Activated T-cell treated with anti-CD3 and anti-CD28 coated beads for 24 hours (primary cell): Measurements from ENCODE around the gene GMNN.
"Not testable (repeated sequence)": the region's sequence is repeated elsewhere in the genome, so short reads cannot be mapped to it uniquely, and the experiment has no call there.

Source experiments
- DNase-seq: peaks from one replicate; pipeline ENCODE4 v3.0.0-alpha.2; 2020; ENCODE audit warnings: low read depth

The GMNN gene

DNA sequence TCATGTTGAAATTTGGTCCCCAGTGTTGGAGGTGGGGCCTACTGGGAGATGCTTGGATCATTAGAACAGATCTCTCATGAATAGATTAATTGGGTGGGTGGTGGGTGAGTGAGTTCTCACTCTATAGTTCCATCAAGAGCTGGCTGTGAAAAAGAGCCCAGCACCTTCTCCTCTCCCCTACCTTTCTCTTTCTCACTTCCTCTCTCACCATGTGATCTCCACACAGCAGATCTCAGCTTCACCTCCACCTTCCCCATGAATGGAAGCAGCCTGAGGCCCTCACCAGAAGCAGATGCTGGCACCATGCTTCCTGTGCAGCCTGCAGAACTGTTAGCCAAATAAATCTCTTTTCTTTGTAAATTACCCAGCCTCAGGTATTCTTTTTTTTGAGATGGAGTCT lies 12.9 kb upstream of the GMNN start:
- no peak for DNase-seq

DNA sequence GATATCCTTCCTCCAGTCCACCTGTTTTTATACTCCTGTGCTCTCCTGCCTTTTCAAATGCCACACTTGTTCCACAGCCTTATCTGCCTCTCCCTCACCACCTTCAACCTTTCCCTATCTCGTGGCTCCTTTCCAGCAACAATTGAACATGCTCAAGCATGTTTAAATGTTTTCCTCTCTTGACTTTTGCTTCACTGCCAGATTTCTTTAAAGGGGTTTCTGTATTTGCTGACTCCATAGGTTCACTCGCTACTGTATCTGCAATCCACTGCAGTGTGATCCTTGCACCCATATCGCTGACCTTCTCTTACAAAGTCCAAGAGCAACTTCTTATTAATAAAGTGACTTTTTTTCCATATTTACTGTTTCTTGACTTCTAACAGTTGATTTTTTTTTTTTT lies 11.2 kb upstream of the GMNN start:
- no peak for DNase-seq

DNA sequence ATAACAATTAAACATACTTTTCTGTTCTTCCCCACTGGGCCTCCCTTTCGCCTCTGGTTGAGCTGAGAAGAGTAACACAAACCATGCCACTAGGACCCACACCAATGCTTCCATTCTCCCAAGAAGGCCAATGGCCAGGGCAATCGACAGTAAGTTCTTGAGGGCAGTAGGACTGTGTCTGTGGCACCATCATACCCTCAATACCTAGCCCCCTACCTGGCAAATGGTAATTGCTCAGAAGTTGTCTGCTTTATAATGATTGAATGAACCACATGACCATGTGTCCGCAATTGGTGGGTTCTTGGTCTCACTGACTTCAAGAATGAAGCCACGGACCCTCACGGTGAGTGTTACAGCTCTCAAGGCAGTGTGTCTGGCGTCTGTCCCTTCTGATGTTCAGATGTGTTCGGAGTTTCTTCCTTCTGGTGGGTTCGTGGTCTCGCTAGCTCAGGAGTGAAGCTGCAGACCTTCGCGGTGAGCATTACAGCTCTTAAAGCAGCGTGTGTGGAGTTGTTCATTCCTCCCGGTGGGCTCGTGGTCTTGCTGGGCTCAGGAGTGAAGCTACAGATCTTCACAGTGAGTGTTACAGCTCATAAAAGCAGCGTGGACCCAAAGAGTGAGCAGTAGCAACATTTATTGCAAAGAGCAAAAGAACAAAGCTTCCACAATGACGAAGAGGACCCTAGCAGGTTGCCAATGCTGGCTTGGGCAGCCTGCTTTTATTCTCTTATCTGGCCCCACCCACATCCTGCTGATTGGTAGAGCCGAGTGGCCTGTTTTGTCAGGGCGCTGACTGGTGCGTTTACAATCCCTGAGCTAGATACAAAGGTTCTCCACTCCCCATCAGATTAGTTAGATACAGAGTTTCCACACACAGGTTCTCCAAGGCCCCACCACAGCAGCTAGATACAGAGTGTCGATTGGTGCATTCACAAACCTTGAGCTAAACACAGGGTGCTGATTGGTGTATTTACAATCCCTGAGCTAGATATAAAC lies 9.6 kb upstream of the GMNN start:
- not testable (repeated sequence) for DNase-seq

DNA sequence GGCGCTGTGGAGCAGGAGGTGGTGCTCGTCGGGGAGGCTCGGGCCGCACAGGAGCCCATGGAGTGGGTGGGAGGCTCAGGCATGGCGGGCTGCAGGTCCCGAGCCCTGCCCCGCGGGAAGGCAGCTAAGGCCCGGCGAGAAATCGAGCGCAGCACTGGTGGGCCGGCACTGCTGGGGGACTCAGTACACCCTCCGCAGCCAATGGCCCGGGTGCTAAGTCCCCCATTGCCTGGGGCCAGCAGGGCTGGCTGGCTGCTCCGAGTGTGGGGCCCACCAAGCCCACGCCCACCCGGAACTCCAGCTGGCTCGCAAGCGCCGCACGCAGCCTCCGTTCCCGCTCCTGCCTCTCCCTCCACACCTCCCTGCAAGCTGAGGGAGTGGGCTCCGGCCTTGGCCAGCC lies 8.8 kb upstream of the GMNN start:
- DNase-seq = not testable (repeated sequence)

DNA sequence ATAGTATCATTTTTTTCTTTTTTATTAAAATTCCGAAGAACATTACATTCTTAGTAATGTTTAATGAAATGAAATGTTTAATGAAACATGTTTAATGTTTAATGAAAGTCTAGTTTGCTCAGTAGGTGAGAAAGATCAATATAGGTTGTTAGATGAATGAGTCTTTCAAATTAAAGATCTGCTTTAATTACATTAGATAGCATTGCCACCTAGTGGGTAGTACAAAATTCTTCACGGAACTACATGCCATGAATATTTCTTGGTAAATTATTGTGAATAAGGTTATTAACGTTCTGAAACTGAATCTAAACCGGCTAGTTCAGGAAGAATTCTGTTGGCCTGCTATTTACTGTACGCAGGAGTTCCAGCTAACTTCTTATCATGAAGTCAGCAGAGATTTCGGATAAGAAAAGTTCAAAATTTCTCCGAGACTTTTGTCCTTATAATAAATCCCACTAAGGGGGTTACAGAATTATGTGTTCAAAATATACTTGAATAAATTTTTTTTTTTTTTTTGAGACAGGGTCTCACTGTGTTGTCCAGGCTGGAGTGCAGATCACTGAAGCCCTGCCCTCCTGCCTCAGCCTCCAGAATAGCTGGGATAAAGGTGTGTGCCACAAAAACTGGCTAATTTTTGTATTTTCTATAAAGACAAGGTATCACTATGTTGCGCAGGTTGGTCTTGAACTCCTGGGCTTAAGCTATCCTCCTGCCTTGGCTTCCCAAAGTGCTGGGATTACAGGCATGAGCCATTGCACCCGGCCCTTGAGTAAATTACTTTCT lies 7.9 kb upstream of the GMNN start:
- DNase-seq = no peak

DNA sequence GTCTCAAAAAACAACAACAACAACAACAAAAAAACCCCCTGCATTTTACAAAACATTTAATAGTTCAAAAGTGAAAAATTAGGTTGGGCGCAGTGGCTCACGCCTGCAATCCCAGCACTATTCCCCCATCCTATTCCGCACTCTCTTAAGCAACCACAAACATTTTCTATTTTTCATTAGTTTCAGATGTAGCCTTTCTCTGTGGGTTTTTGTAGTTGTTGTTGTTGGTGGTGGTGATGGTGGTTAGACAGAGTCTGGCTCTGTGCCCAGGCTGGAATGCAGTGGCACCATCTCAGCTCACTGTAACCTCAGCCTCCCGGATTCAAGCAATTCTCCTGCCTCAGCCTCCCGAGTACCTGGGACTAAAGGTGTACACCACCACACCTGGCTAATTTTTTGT lies 6.4 kb upstream of the GMNN start:
- no peak for DNase-seq

DNA sequence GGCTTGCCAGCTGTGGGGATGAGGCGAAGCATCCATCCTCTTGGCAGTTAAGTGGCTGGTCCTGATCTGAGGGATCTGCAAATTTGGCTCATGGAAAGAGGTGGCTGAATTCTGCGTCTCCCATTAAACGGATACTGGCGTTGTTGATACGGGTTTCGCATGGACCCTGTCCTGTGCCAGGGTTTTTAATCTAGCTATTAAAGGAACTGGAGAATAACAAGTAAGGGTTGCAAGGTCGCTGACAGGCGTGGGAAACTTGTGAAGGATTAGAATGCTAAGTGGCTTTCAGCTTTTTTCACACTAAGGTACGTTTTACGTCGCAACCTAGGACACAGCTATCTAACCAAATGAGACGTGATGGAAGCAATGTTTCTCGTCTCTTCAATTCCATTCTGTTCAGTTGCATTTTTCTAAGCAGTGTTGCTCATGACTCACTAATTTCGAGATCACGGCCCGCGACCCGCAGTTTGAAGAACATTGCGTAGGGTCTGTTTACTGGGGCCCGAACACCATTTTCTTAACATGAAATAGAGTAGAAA lies 852 bp downstream of the GMNN start:
- no peak for DNase-seq

DNA sequence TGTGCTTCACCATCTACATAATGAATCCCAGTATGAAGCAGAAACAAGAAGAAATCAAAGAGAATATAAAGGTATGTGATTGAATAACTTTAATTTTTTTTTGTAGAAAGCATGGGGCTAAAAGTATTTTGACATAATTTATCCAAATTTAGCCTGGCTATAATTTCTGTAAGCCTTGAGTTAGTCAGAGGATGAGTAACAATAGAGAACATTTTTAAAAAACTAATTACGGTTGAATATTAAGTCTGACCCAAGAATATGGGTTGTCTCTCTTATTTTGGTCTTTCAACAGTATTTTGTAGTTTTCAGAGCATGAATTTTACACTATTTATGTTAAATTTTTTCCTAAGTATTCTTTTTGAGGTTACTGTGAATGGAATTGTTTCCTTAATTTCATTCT lies 2.5 kb downstream of the GMNN start:
- DNase-seq = no peak

DNA sequence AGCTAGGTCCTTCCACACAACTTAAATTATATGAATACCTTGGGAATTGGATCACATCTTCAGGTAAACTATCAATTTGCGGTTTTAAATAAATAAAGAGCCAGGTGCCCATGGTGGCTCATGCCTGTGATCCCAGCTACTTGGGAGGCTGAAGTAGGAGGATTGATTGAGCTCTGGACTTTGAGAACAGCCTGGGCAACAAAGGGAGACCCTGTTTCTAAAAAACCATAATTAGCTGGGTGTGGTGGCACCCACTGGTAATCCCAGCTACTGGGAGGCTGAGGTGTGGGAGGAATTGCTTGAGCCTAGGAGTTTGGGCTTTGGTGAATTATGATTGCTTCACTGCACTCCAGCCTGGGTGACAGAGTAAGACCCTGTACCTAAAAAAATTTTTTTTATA lies 3.4 kb downstream of the GMNN start:
- DNase-seq = no peak

DNA sequence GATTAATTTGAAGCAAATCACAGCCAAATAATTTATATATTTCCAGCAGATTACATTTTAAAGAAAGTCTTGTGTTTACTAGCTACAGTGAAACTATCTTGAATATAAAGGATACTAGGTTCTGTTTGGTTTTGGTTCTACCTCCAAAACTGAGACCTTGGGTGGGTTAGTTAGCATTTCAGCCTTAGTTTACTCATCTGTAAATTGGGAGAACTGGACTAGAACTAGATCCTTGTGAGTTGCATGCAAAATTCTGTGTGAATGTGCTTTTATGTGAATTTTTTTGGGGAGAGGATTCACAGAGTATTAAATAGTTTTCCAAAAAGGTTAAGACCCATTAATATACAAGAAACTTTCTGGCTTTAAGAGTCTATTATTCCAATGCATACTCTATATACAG lies 4.1 kb downstream of the GMNN start:
- DNase-seq = no peak

DNA sequence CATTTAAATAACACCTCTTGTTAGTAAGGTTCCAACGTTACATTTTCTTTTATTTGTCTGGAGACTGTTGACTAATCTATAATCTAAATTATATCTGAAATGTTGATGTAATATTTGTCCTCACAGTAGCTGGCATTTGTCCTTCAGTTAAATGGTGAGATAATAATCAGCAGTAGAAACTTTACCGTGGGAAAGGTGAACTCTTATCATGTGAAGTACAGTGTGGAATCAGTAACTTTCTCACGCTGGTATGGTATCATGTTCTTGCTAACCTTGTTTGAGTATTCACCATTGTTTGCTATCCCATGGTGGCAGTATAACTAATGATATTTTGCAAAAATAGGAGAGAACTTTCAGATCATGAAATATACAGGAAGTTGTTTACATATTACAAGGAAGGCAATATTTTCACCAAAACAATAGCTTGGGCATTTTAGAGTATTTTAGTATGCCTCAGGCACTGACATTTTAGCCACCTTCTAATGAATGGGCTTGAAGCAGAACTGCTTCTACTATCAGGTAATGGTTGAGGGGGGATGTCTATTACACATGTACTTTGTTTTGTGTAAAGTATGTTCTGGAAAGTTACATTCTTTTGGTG lies 4.8 kb downstream of the GMNN start:
- DNase-seq = no peak

DNA sequence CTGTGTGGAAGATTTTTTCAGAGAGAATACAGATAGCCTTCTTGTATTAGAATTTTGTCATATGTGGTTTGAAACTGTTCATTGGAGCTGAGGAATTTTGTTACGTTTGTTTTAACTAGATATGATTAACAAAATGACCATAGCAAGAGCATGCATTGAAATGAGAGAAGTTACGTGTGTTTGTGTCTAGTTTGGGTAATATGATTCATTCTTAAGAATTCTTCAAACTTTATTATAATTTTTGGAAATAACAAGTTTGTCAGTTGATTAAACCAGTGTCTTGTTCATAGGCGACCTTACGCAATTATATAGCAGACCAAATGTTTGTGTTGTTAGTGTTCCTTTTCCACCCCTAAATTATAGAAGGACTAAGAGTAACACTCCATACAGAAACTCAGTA lies 5.5 kb downstream of the GMNN start:
- DNase-seq = no peak

DNA sequence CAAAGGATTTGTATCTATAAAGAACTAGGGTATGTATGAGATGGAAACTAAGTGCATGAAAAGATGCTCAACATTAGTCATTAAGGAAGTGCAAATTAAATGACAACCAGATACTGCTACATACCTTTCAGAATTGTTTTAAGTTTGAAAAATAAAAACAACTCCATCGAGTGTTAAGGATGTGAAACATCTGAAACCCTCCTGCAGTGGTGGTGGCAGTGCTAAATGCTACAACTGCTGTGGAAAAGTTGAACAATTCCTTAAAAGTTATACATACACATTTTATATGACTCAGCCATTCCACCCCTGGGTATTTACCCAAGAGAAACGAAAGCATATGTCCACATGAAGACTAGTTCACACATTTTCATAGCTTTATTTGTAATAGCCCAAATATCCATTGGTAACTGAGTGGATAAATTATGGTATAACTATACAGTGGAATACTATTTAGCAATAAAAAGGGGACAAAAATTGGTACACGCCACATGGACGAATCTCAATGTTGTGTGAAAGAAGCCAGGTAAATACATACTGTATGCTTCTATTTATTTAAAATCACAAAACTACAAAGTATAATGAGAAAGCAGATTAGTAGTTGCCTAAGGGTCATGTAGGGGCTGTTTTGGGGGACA lies 13.4 kb downstream of the GMNN start:
- DNase-seq = peak; percentile 11

DNA sequence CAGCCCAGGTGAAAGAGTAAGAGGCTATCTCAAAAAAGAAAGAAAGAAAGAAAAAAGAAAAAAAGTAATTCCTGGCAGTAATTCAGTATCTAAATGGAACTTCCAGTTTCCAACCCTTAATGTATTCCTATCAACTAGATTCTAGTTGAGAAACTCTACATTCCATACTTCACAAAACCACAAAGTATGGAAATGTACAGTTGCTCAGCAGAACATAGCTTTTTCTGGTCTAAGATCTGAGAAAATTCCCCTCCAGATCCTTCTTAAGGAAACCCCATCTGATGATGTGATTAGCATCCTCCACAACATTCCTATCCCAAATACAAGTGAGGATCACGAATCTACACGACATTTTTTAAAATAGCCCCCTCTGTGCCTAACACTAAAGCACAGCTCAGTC lies 20.4 kb downstream of the GMNN start:
- no peak for DNase-seq

DNA sequence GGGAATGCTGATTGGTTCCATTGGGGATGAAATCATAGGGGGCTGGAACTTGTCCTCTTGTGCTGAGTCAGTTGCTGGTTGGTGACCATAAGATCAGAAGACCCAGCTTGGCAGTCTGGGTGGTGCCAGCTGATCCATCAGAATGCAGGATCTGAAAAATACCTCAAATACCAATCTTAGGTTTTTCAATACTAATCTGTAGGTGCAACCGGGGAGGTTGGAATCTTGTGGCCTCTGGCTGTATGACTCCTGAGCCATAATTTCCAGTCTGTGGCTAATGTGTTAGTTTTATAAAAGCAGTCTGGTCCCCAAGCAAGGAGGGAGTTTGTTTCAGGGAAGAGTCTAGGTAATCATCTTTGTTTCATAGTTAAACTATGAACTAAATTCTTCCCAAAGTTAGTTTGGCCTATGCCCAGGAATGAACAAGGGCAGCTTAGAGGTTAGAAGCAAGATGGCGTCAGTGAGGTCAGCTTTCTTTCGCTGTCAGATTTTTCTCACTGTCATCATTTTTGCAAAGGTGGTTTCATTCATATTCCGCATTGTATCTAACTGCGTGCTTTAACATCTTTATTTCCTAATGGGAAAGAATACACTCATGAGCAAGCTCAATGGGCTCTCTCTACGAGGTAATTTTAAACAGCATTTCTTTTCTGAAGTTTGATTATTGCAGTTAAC lies 22.0 kb downstream of the GMNN start:
- DNase-seq = no peak

DNA sequence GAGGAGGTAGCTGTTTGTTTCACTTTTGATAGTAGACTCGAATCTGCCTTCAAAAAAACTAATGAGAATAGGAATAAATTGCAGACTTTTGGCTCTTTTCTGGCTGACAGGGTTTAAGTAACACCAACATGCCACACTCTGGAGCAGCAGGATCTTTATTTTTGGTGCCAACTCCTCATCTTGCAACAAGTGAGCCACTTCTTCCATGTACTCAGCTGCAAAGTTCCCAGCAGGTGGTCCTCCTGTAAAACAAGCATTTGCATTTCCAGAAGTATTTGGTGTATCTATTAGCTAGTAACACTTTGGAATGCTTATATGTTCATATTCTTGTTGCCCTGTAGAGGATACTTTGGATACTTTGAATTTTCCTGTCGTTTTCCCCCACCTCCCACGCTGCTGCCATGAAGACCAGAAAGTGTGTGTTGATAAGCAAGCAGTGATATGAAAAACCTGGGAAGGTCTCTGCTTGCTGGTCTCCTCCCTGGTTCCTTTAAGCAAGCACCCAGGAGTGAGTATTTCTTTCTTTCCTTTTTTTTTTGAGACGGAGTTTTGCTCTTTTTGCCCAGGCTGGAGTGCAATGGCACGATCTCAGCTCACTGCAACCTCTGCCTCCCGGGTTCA lies 23.0 kb downstream of the GMNN start:
- DNase-seq = no peak

DNA sequence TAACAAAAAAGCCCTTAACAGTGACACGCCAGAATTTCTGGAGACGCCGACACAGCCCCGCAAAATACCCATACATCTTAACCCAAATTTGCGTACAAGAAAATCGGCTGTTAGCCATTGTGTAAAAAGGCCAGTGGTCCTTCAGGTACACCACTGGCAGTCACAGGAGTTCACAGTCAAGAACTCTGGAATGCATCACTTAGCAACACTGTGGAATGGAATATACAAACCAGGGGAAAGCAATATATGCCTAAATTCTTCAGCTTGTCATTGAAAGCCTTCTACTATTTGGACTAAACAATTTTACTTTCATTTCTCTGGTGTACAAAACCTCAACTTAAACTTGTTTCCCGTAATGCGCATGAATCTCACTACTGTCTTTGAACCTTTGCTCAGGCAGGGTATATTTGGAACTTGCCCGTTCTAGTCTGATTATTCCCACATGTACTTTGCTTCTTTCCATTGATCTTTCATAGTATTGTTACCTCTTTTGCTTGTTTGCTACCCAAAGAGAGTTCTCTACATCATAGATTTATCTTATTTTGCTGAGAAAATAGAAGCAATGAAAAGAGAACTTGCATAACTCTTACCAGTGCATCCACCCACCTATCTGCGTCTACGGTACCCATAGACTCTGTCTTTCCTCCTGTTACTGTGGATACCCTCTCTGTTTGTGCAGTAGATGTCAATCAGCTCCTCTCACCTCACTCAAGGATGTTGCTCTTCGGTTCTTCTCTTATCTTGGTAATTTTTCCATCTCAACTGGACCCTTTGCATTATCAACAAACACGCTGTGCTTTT lies 24.2 kb downstream of the GMNN start, which contains the start of gene ARMH2:
ARMH2 (minus strand) TSS at position 178 of the 801 bp plus-strand sequence; CDS start at position 118, 60 bp downstream.
- DNase-seq = no peak

DNA sequence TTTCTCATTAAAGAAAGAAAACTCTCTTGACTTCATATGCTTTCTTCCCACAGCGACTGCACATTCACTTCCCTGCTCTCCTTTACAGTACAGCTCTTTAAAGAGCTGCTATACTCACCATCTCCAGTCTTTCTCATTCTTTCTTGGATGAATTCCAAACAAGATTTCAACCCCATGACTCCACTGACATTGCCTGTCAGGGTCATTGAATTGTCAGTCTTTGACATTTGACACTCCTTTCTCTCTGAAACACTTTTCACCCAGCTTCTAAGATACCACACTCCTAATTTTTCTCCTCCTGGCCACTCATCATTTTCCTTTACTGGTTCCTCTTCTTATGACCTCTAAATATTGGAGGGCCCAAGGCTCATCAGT lies 24.8 kb downstream of the GMNN start:
- no peak for DNase-seq

DNA sequence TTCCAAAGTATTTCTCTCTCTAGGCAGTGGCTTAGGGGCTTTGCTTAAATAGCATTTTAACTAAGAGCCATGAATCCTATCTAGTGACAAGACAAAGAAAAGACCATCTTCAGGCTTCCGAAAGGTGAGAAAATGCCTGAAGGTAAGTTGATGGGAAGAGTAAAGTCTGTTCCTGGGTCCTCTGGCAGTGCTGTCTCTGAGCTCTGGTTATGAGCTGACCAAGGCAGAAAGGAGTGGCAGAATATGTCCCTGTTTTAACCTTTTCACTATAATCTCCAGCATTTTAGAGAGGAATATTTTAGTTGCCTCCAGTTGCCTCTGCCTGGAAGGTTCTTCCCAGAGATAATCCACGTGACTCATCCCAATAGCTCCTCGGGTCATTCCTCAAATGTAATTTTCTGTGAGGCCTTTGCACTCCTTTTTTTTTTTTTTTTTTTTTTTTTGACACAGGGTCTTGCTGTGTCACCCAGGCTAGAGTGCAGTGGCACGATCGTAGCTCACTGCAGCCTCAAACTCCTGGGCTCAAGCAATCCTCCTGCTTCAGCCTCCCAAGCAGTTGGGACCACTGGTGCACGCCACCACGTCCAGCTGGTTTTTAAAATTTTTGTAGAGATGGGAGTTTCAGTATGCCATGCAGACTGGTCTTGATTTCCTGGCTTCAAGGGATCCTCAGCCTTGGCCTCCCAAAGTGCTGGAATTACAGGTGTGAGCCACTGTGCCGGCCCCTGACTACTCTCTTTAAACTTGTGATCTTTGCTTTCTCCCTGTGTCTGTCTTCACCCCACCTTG lies 27.7 kb downstream of the GMNN start:
- DNase-seq = no peak
